C4-2B (cell line): ENCODE measurements around the gene C19orf85.

ENCODE experiments used
- CTCF ChIP-seq: fragments of 450-650 bp; conservative IDR thresholded peaks from 2 replicates; pipeline ENCODE4 v1.5.1; 2017; ENCODE audit warnings: mild to moderate bottlenecking
- ZFX ChIP-seq: fragments of 450-650 bp; IDR thresholded peaks from 2 replicates; pipeline ENCODE4 v1.6.1; 2017

- TF ChIP-seq CTCF (no peak), ZFX (no peak)
These were observed 28.6 kb upstream of the C19orf85 start for GRCh38 chr19:55493052-55493644.
